ENCODE data around the gene C6orf47. TPM values are rescaled to one million over a fixed set of nuclear protein-coding genes. Genes with fewer than 3 reads are reported as not detected.

C6orf47 gene
- total and polyA plus RNA-seq, 8 donors, result 10.5 to 44.9 (median 14.5) TPM

DNA sequence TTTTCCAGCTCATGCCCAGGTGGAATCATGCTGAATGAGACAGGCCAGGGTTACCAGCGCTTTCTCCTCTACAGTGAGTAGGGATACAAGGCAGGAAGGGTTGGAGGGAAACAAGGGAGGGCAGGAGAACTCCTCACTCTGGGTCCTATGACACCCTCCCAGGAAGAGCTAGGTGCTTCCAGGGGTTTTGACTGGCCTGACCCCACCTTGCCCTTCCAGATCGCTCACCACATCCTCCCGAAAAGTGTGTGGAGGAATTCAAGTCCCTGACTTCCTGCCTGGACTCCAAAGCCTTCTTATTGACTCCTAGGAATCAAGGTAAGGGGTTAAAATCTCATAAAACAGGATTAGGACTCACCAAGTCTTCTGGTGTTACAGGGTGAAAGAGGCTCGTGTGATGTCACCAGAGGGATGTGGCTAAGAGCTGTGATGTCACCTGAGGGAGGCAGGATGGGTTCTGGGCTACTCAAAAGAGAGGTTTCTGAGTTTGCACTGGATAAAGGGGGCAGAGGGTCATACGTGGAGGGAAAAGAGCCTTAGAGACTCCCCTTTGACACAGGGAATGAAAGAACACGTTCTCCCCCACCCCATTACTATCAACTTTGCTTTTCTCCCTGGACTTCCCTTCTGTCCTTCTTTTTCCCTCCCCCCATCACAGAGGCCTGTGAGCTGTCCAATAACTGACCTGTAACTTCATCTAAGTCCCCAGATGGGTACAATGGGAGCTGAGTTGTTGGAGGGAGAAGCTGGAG lies 3.0 kb downstream of the C6orf47 start:
- peak overlapping the region in 3 of 5 donors; percentile 0 to 91 (median 6) for H3K27ac ChIP-seq
- no peaks in the 10 kb centered on the region for H3K27me3 ChIP-seq

DNA sequence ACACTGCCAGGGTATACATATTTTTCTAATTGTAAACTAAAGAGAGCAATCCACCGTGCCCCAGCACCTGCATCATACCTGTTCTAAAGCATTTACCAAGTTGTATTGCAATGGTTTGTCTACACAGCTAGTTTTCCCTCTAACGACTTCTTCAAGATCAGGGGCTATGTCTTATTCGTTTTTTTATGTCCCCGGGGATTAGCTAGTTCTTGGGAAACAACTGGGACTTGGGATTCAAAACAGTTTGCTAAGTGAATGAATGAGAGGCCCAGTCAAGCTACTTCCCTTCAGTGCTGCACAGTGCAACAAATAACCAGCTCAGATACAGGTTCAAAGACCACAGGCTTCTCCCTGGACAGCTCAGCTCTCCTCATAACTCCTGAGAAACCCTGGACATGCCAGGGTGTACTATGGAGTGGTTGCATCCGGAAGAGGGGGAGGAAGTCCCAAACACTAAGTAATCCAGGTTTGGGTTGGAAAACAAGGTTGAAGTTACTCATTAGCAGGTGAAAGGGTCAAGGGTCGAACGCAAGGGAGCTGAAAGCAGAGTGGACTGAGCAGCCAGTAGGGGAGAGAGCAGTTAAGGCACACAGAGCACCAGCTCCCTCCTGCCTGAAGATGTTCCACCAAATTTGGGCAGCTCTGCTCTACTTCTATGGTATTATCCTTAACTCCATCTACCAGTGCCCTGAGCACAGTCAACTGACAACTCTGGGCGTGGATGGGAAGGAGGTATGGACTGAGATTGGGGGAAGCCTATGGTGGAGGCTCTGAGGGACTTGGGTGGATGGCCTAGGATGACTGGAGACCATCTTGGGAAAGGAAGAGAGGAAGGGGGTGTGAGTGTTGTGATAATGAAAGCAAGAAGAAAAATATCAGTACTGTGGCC lies 5.0 kb downstream of the C6orf47 start, which contains the start of gene APOM:
APOM (plus strand) TSS at position 546 of the 889 bp plus-strand sequence; CDS start at position 619, 73 bp downstream.
- no peak for DNase-seq
- Histone ChIP-seq H3K4me1 (peaks cover 35 to 72% (median 62%) of the 10 kb centered on the region in 4 donors), H3K9me3 (no peaks in the 10 kb centered on the region), H3K4me3 (no peak within 1 kb of the TSS), H3K36me3 (peaks cover 7 to 38% (median 33%) of the 10 kb centered on the region in 4 donors), H3K27me3 (no peaks in the 10 kb centered on the region), H3K27ac (no peak within 1 kb of the TSS)
- intact Hi-C loops (cut with DNase I; ENCODE audit: low total_unique reads), result no loop called here
- no peak for TF ChIP-seq POLR2A (IDR thresholded peaks at IDR 0.05)
- no peak for TF ChIP-seq POLR2AphosphoS5 (IDR thresholded peaks at IDR 0.05)
- TF ChIP-seq EP300 (IDR thresholded peaks at IDR 0.05), result no peak
- TF ChIP-seq, protein P1, sequence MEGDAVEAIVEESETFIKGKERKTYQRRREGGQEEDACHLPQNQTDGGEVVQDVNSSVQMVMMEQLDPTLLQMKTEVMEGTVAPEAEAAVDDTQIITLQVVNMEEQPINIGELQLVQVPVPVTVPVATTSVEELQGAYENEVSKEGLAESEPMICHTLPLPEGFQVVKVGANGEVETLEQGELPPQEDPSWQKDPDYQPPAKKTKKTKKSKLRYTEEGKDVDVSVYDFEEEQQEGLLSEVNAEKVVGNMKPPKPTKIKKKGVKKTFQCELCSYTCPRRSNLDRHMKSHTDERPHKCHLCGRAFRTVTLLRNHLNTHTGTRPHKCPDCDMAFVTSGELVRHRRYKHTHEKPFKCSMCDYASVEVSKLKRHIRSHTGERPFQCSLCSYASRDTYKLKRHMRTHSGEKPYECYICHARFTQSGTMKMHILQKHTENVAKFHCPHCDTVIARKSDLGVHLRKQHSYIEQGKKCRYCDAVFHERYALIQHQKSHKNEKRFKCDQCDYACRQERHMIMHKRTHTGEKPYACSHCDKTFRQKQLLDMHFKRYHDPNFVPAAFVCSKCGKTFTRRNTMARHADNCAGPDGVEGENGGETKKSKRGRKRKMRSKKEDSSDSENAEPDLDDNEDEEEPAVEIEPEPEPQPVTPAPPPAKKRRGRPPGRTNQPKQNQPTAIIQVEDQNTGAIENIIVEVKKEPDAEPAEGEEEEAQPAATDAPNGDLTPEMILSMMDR (IDR thresholded peaks at IDR 0.05), result no peak
- WGBS, 5 donors, result 64 to 77% (median 69%) methylated on average over 8 of the region's 8 CpGs

More for the DNA sequence above, 3.0 kb downstream of the C6orf47 start:
- Histone ChIP-seq H3K4me1 (peaks cover 33 to 78% (median 69%) of the 10 kb centered on the region in 4 donors), H3K36me3 (peaks cover 13 to 42% (median 40%) of the 10 kb centered on the region in 4 donors), H3K9me3 (no peaks in the 10 kb centered on the region), H3K4me3 (no peak overlapping the region)
- DNase-seq, result no peak
- WGBS, 5 donors, result 71 to 82% (median 80%) methylated on average over 6 of the region's 6 CpGs
- TF ChIP-seq POLR2A (IDR thresholded peaks at IDR 0.05) (no peak), POLR2AphosphoS5 (IDR thresholded peaks at IDR 0.05) (no peak), EP300 (IDR thresholded peaks at IDR 0.05) (no peak)
- TF ChIP-seq, protein P1 (IDR thresholded peaks at IDR 0.05), result no peak
- intact Hi-C loops (cut with DNase I; ENCODE audit: low total_unique reads), result no loop called here

DNA sequence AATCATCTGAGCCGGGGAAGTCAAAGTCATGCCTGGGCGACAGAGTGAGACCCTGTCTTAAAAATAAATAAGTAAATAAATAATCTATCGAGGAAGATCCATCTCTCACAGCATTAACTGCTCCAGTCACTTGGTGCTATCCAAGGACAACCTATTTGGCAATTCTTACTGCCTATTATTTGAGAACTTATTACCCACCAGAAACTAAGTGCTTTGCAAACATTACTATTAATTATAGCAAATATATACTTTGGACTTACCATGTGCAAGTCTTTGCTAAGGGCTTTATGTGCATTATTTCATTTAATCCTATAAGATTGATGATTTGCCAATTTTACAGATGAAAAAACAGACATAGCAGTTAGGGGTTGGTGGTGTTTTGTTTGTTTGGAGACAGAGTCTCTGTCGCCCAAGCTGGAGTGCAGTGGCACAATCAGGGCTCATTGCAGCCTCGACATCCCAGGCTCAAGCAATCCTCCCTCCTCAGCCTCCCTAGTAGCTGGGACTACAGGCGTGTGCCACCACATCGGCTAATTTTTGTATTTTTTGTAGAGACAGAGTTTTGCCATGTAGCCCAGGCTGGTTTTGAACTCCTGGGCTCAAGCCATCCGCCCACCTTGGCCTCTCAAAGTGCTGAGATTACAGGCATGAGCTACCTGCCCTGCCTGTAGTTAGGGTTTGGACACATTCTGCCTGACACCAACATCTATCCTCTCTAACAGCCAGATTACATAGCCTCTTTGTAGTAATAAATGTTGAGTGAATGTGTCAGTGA lies 5.8 kb downstream of the C6orf47 start:
- H3K9me3 ChIP-seq, result no peaks in the 10 kb centered on the region
- H3K4me1 ChIP-seq, result peaks cover 35 to 75% (median 64%) of the 10 kb centered on the region in 4 donors
- H3K36me3 ChIP-seq, result peaks cover 7 to 46% (median 39%) of the 10 kb centered on the region in 4 donors
- TF ChIP-seq, protein P1 (IDR thresholded peaks at IDR 0.05), result no peak
- TF ChIP-seq EP300 (IDR thresholded peaks at IDR 0.05), result no peak
- no peak for TF ChIP-seq POLR2AphosphoS5 (IDR thresholded peaks at IDR 0.05)
- no peak for TF ChIP-seq POLR2A (IDR thresholded peaks at IDR 0.05)
- WGBS, 5 donors, result 82 to 88% (median 86%) methylated on average over 8 of the region's 8 CpGs
- no peak overlapping the region for H3K27ac ChIP-seq
- DNase-seq, result no peak
- H3K27me3 ChIP-seq, result no peaks in the 10 kb centered on the region
- intact Hi-C loops (cut with DNase I; ENCODE audit: low total_unique reads), result no loop called here
- no peak overlapping the region for H3K4me3 ChIP-seq

Measured in stomach (tissue), 9 donors.